Immature natural killer cell (primary cell): ENCODE results near the gene ORC4. TPM values are rescaled to one million over a fixed set of nuclear protein-coding genes. Genes with fewer than 3 reads are reported as not detected.
"Not testable (repeated sequence)": the region's sequence is repeated elsewhere in the genome, so short reads cannot be mapped to it uniquely, and the experiment has no call there.

Source experiments
- DNase-seq, 3 donors: peaks; one replicate each; pipeline ENCODE4 v3.0.0; 2022; ENCODE audit warnings: mixed read lengths in 1 of 3
- H3K27ac Mint-ChIP-seq, 6 donors: one replicate each; pipeline ENCODE4 v1.8.0; 2020; ENCODE audit warnings: mixed read lengths in 6 of 6, mild to moderate bottlenecking in 5 of 6, inconsistent platforms in 4 of 6, moderate library complexity in 3 of 6
- H3K27me3 Mint-ChIP-seq, 3 donors: one replicate each; pipeline ENCODE4 v1.8.0; 2020 to 2021; ENCODE audit warnings: low read depth in 3 of 3, mild to moderate bottlenecking in 3 of 3, mixed read lengths in 3 of 3, moderate library complexity in 3 of 3, inconsistent platforms in 1 of 3
- H3K36me3 Mint-ChIP-seq, 3 donors: one replicate each; pipeline ENCODE4 v1.8.0; 2020; ENCODE audit warnings: mixed read lengths in 3 of 3, inconsistent platforms in 2 of 3, mild to moderate bottlenecking in 2 of 3
- H3K4me1 Mint-ChIP-seq, 2 donors: one replicate each; pipeline ENCODE4 v1.8.0; 2020; ENCODE audit warnings: inconsistent platforms in 2 of 2, mild to moderate bottlenecking in 2 of 2, mixed read lengths in 2 of 2, moderate library complexity in 1 of 2
- H3K4me3 Mint-ChIP-seq, 5 donors: one replicate each; pipeline ENCODE4 v1.8.0; 2020; ENCODE audit warnings: mild to moderate bottlenecking in 5 of 5, mixed read lengths in 5 of 5, inconsistent platforms in 3 of 5, moderate library complexity in 3 of 5
- H3K9me3 Mint-ChIP-seq, 6 donors: one replicate each; pipeline ENCODE4 v1.8.0; 2020; ENCODE audit warnings: mild to moderate bottlenecking in 6 of 6, mixed read lengths in 6 of 6, inconsistent platforms in 4 of 6, moderate library complexity in 3 of 6
- polyA plus RNA-seq, 3 donors: library from polyadenylated mRNA; unstranded; fragments of 300-500 nt; fragmentation: Illumina TruSeq; gene quantifications; one replicate each; pipeline ENCODE4 v1.2.3, GENCODE V29; 2021

The ORC4 gene
- polyA plus RNA-seq, 3 donors from 2014 or later = 26.5 to 57.3 (median 52.3) TPM

DNA sequence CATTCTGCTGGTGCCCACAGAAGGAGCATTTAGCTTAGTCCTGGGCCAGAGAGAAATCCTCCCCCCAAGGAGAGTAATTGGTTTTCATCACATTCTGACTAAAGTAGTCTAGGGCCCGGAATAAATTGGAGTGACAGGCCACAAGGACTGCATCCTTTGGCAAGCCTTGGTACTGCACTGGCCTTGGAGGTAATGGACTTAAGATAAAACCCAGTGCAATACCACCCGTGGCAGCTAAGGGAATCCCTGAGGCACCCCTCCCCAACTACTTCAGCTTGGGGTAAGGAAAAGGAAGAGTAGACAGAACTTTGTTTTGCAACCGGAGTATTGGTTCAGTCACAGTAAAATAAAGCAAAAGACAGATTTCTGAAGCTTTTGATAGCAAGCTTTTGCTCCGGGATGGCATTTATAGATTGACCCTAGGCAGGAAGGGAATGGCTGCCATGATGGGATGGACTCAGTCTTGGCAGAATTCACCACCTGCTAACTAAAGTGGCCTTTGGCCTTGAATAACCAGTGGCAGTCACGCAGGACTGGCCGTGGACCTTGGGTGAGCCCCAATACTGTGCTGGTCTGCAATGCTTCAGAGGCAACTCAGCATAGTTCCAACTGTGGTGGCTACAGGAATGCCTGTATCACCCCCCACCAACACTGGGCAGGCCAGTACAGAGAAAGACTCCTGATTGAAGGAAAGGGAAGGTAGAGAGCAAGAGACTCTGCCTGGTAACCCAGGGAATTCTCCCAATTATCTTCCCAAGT lies 14.1 kb downstream of the ORC4 start:
- H3K27me3 Mint-ChIP-seq = peaks cover 0 to 1% (median 0%) of the 10 kb centered on the region in 3 donors
- no peak for DNase-seq
- H3K27ac Mint-ChIP-seq = no peak overlapping the region
- H3K9me3 Mint-ChIP-seq = peaks cover 0 to 11% (median 6%) of the 10 kb centered on the region in 6 donors
- peaks cover 54 to 89% of the 10 kb centered on the region in 2 donors for H3K4me1 Mint-ChIP-seq
- no peak overlapping the region for H3K4me3 Mint-ChIP-seq
- peaks cover 7 to 37% (median 12%) of the 10 kb centered on the region in 3 donors for H3K36me3 Mint-ChIP-seq

DNA sequence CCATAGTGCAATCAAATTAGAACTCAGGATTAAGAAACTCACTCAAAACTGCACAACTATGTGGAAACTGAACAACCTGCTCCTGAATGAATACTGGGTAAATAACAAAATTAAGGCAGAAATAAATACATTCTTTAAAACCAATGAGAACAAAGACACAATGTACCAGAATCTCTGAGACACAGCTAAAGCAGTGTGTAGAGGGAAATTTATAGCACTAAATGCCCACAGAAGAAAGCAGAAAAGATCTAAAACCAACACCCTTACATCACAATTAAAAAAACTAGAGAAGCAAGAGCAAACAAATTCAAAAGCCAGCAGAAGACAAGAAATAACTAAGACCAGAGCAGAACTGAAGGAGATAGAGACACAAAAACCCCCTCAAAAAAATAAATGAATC lies 18.1 kb downstream of the ORC4 start:
- peaks cover 0 to 11% (median 6%) of the 10 kb centered on the region in 6 donors for H3K9me3 Mint-ChIP-seq
- H3K4me1 Mint-ChIP-seq = peaks cover 55 to 82% of the 10 kb centered on the region in 2 donors
- H3K27me3 Mint-ChIP-seq, H3K4me3 Mint-ChIP-seq, DNase-seq, H3K27ac Mint-ChIP-seq: not testable (repeated sequence)
- peaks cover 7 to 32% (median 12%) of the 10 kb centered on the region in 3 donors for H3K36me3 Mint-ChIP-seq

DNA sequence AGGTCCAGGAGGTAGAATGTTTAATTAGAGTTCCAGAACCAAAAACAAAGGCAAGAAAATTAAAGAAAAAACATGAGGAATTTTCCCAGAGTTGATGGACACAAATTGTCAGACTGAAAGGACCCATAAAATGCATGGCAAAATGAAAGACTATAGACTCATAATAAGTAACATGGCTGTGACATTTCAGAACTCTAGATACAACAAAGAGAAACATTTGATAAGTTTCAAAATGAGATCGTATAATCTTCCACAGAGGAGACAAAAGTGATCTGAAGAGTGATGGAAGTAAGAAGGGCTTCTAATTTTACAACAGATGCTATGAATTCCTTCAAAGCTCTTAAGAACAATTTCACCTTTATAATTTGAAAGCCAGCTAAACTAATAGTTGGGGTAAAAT lies 20.4 kb downstream of the ORC4 start:
- H3K4me1 Mint-ChIP-seq = peaks cover 50 to 75% of the 10 kb centered on the region in 2 donors
- H3K9me3 Mint-ChIP-seq = peaks cover 0 to 11% (median 6%) of the 10 kb centered on the region in 6 donors
- no peak for DNase-seq
- H3K36me3 Mint-ChIP-seq = peaks cover 10 to 41% (median 20%) of the 10 kb centered on the region in 3 donors
- H3K27ac Mint-ChIP-seq = no peak overlapping the region
- H3K27me3 Mint-ChIP-seq = peaks cover 0 to 2% (median 0%) of the 10 kb centered on the region in 3 donors
- no peak overlapping the region for H3K4me3 Mint-ChIP-seq

DNA sequence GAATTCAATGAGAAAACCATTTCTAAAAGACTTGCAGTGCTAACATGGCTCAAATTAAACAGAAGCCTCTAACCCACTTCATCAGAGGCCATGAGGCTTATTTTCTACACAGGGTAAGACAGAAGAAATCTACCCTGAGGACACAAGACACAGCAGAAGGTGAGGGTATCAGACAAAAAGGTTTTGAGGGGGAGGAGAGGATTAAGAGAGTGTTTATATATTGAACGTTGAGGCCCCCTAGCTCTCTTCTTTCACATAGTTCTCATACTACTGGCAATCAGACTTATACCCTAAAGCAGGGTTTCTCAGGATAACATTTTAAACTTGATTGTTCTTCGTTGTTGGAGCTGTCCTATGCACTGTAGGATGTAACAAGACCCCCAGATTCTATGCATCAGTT lies 21.4 kb downstream of the ORC4 start:
- no peak overlapping the region for H3K4me3 Mint-ChIP-seq
- H3K36me3 Mint-ChIP-seq = peaks cover 10 to 36% (median 26%) of the 10 kb centered on the region in 3 donors
- H3K4me1 Mint-ChIP-seq = peaks cover 40 to 68% of the 10 kb centered on the region in 2 donors
- H3K9me3 Mint-ChIP-seq = peaks cover 0 to 11% (median 6%) of the 10 kb centered on the region in 6 donors
- no peak for DNase-seq
- H3K27me3 Mint-ChIP-seq = peaks cover 0 to 2% (median 0%) of the 10 kb centered on the region in 3 donors
- peak overlapping the region in 2 of 6 donors; percentile 12 to 35 for H3K27ac Mint-ChIP-seq

DNA sequence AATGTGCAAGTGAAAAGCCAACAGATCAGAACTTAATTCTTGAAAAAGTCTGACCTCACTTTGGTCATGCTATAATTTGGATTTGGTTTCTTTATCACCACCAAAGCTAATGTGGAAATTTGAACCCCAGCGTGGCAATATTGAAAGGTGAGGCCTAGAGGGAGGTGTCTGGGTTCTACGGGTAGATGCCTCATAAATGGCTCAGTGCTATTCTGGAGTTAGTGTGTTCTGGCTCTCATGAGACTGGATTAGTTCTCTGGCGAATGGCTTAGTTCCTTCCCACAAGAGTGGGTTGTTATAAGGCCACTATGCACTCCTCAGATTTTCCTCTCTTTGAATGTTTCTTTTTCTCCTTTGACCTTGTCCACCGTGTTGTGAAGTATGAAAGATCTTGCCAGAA lies 22.3 kb downstream of the ORC4 start:
- Mint-ChIP-seq H3K9me3 (peaks cover 0 to 9% (median 5%) of the 10 kb centered on the region in 6 donors), H3K27me3 (peaks cover 0 to 2% (median 0%) of the 10 kb centered on the region in 3 donors), H3K4me1 (peaks cover 35 to 62% of the 10 kb centered on the region in 2 donors), H3K27ac (peak overlapping the region in 2 of 6 donors; percentile 35 to 47), H3K4me3 (no peak overlapping the region), H3K36me3 (peaks cover 10 to 30% (median 24%) of the 10 kb centered on the region in 3 donors)
- no peak for DNase-seq

DNA sequence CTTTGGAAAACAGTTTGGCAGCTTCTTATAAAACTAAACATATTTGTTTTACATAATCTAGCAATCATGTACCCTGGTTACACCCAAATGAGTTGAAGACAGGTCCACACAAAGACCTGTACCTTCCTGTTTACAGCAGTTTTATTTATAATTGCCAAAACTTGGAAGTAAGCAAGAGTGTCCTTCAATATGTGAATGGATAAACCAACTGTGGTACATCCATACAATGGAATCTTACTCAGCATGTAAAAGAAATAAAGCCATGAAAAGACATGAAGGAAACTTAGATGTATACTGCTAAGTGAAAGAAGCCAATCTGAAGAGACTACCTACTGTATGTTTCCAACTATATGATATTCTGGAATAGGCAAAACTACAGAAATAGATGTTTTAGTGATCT lies 23.7 kb downstream of the ORC4 start:
- Mint-ChIP-seq H3K36me3 (peaks cover 7 to 17% (median 15%) of the 10 kb centered on the region in 3 donors), H3K9me3 (peaks cover 0 to 4% (median under 1%) of the 10 kb centered on the region in 6 donors), H3K27me3 (peaks cover 0 to 2% (median 0%) of the 10 kb centered on the region in 3 donors), H3K4me3 (no peak overlapping the region), H3K4me1 (peaks cover 35 to 59% of the 10 kb centered on the region in 2 donors), H3K27ac (no peak overlapping the region)
- DNase-seq = no peak

DNA sequence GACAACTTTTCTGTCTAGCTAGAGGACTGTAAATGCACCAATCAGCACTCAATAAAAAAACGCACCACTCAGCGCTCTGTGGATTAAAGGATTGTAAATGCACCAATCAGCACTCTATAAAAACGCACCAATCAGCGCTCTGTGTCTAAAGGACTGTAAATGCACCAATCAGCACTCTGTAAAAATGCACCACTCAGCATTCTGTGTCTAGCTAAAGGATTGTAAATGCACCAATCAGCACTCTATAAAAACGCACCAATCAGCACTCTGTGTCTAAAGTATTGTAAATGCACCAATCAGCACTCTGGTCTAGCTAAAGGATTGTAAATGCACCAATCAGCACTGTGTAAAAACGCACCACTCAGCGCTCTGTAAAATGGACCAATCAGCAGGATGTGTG lies 25.6 kb downstream of the ORC4 start:
- peaks cover 3 to 15% (median 14%) of the 10 kb centered on the region in 3 donors for H3K36me3 Mint-ChIP-seq
- H3K27me3 Mint-ChIP-seq, H3K27ac Mint-ChIP-seq, H3K9me3 Mint-ChIP-seq, DNase-seq, H3K4me3 Mint-ChIP-seq: not testable (repeated sequence)
- peaks cover 29 to 48% of the 10 kb centered on the region in 2 donors for H3K4me1 Mint-ChIP-seq

DNA sequence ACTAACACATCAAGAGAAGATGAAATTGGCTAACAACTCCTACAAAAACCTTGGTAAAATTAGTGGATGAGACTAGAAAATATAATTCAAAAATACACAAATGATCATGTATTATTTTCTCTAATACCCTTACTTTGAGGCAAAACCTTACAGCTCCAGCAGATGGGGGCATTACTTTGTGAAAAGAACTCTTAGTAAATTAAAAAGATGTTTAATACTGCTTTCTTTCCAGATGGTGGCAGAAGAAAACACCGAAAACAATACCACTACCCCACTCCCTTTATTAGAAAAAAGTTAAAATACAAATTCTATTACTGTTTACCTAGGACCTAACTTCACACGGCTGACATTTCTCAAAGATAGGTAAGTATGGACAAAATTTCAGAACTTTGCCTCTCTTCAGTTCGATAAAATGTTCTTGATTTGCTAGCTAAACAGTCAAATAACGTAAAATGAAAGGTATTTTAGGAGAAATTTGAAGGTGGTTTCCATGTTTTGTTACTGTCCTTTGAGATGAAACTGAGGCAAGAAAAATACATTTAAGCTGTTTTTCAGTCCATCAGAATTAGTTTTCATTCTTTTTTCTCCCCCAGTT lies 30.6 kb downstream of the ORC4 start:
- Mint-ChIP-seq H3K27me3 (no peaks in the 10 kb centered on the region), H3K4me1 (peaks cover 21 to 32% of the 10 kb centered on the region in 2 donors), H3K9me3 (no peaks in the 10 kb centered on the region), H3K4me3 (no peak overlapping the region), H3K36me3 (peaks cover 0 to 5% (median 5%) of the 10 kb centered on the region in 3 donors), H3K27ac (peak overlapping the region in 2 of 6 donors; percentile 40 to 67)
- peak; percentile 23 to 44 (median 32) for DNase-seq

DNA sequence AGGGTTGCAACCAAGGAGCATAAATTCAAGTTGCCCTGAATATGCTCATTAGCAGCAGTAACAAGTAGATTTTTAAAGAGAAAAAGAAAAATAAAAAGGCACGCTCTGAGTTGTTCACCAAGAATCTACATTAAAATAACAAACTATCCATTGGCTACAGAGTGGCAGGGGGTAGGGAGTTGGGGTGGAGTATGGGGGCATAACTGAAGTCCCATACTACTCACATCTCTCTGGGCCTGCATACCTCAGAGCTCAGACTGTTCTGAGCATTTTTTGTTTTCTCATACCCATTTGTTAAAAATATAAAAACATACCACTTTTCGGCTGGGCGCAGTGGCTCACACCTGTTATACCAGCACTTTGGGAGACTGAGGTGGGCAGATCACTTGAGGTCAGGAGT lies 31.4 kb downstream of the ORC4 start:
- H3K36me3 Mint-ChIP-seq = peaks cover 0 to 2% (median 1%) of the 10 kb centered on the region in 3 donors
- no peak for DNase-seq
- no peak overlapping the region for H3K27ac Mint-ChIP-seq
- H3K4me1 Mint-ChIP-seq = peaks cover 23 to 37% of the 10 kb centered on the region in 2 donors
- H3K27me3 Mint-ChIP-seq = no peaks in the 10 kb centered on the region
- no peaks in the 10 kb centered on the region for H3K9me3 Mint-ChIP-seq
- no peak overlapping the region for H3K4me3 Mint-ChIP-seq

DNA sequence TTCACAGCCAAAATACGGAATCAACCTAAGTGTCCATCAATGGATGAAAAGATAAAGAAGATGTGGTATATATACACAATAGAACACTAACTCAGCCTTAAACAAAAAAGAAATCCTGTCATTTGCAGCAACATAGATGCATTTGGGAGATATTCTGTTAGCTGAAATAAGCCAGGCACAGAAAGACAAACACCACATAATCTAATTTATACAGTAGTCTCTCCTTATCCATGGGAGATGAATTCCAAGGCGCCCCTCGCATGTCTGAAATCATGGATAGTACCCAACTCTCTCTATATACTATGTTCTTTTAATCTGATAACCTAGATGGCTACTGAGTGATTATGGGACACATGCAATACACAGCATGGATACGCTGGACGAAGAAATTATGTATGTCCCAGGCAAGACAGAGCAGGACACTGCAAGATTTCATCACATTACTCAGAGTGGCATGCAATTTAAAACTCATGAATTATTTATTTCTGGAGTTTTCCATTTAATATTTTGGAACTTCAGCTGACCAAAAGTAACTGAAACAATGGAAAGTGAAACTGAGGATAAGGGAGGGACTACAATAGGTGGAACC lies 39.5 kb downstream of the ORC4 start:
- DNase-seq = no peak
- Mint-ChIP-seq H3K27me3 (no peaks in the 10 kb centered on the region), H3K4me3 (no peak overlapping the region), H3K36me3 (peaks cover 0 to 4% (median 0%) of the 10 kb centered on the region in 3 donors), H3K9me3 (no peaks in the 10 kb centered on the region), H3K4me1 (peaks cover 42 to 72% of the 10 kb centered on the region in 2 donors), H3K27ac (no peak overlapping the region)

DNA sequence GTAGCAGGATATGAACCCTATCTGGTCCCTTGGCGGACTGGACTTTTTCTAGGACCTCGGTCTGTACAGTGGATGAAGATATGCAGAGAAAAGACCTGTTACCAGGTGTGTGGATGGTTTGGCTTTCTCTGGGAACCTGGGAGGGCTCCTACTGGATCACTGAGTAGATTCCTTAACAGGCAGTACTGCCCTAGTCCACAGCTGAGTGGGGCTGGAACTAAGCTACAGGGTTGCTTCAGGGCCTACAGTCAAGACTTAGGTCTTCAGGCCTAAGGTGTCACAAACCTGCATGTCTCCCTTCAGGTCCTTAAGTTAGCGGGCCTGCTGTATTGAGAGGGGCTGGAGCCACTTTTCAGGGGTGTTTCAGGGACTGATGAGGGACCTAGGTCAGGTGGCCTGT lies 42.9 kb downstream of the ORC4 start:
- DNase-seq = no peak
- H3K27ac Mint-ChIP-seq = no peak overlapping the region
- no peaks in the 10 kb centered on the region for H3K9me3 Mint-ChIP-seq
- peaks cover 3 to 4% (median 3%) of the 10 kb centered on the region in 3 donors for H3K36me3 Mint-ChIP-seq
- H3K27me3 Mint-ChIP-seq = no peaks in the 10 kb centered on the region
- H3K4me1 Mint-ChIP-seq = peaks cover 25 to 39% of the 10 kb centered on the region in 2 donors
- H3K4me3 Mint-ChIP-seq = no peak overlapping the region

DNA sequence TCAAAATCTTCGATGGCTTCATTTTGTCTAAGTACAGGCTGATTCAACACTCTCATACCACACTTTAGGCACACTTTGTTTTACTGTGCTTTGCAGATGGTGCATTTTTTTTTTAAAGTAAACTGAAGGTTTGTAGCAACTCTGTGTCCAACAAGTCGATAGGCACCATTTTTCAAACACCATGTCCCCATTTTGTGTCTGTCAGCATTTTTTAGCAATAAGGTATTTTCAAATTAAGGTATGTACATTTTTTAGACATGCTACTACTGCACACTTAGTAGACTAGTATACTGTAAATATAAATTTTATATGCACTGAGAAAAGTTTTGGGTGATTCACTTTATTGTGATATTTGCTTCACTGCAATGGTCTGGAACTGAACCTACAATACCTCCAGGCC lies 44.4 kb downstream of the ORC4 start:
- Mint-ChIP-seq H3K4me3 (no peak overlapping the region), H3K36me3 (peaks cover 4 to 8% (median 5%) of the 10 kb centered on the region in 3 donors), H3K9me3 (no peaks in the 10 kb centered on the region), H3K4me1 (peaks cover 19 to 23% of the 10 kb centered on the region in 2 donors), H3K27ac (peak overlapping the region in 2 of 6 donors; percentile 3 to 21), H3K27me3 (no peaks in the 10 kb centered on the region)
- DNase-seq = no peak

DNA sequence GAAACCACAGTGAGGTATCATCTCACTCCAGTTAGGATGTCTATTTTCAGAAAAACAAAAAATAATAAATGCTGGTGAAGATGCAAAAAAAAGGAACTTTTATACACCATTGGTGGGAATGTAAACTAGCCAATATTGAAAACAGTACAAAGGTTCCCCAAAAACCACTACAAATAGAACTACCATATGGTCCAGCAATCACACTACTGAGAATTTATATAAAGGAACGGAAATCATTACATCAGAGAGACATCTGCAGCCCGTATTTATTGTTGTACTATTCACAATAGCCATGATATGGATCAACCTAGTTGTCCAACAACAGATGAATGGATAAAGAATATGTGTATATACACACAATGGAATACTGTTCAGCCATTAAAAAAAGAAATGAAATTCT lies 52.0 kb downstream of the ORC4 start:
- no peak overlapping the region for H3K4me3 Mint-ChIP-seq

DNA sequence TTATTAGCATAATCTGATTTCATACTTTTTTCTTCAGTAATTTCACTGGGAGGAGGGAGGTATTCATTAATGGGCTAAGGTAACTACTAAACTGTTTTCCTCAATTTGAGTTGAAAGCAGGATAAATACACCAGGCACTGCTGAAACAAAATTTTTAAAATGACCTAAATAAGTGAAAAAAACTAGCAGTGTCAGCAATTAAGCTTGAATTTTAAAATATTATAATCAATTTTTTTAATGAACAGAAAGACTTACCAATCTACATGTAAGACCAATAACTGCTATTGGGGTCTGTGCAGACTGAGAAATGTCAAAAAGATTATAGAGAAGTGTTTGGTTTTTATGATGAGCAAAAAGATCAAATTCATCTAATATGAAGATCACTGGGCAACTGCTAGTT lies 68.4 kb downstream of the ORC4 start:
- Mint-ChIP-seq H3K27me3 (no peaks in the 10 kb centered on the region), H3K36me3 (peaks cover 23 to 44% (median 29%) of the 10 kb centered on the region in 3 donors), H3K4me3 (no peak overlapping the region)

More for the DNA sequence above, 52.0 kb downstream of the ORC4 start:
- H3K9me3 Mint-ChIP-seq = peaks cover 0 to 13% (median 9%) of the 10 kb centered on the region in 6 donors
- no peak for DNase-seq
- peaks cover 42 to 50% (median 49%) of the 10 kb centered on the region in 3 donors for H3K36me3 Mint-ChIP-seq
- H3K27ac Mint-ChIP-seq = no peak overlapping the region
- H3K27me3 Mint-ChIP-seq = peaks cover 0 to 2% (median 0%) of the 10 kb centered on the region in 3 donors
- H3K4me1 Mint-ChIP-seq = peaks cover 2 to 30% of the 10 kb centered on the region in 2 donors

More for the DNA sequence above, 68.4 kb downstream of the ORC4 start:
- H3K9me3 Mint-ChIP-seq = no peaks in the 10 kb centered on the region
- no peak for DNase-seq
- H3K27ac Mint-ChIP-seq = no peak overlapping the region
- no peaks in the 10 kb centered on the region for H3K4me1 Mint-ChIP-seq
